PC-9 (cell line): ENCODE measurements around the gene RAB40B. TPM values are rescaled to one million over a fixed set of nuclear protein-coding genes. Genes with fewer than 3 reads are reported as not detected.

Source experiments
- BruUV-seq: library from RNA; stranded (reverse); fragments of 400-500 nt; replicated peaks from 2 replicates; lab custom pipeline; 2021; lab: Mats Ljungman, UMichigan
- CTCF ChIA-PET: fragments of 300-600 bp; sonication (Branson Sonifier 250); formaldehyde crosslinking; loops from one replicate; lab custom pipeline; 2022; ENCODE audit warnings: antibody characterized with exemption; lab: Charles Lee
- POLR2A ChIA-PET: fragments of 300-600 bp; sonication (Branson Sonifier 250); formaldehyde crosslinking; loops from one replicate; lab custom pipeline; 2022; ENCODE audit warnings: antibody characterized with exemption; ENCODE audit not compliant: unreplicated experiment; lab: Charles Lee
- DNase-seq, 2 experiments: peaks; one replicate each; pipeline versions ENCODE4 v3.0.0 to v3.0.0-alpha.2; 2015 to 2022; ENCODE audit warnings: mixed read lengths in 1 of 2
- H2AFZ ChIP-seq: fragments of 200-600 bp; sonication (generic); 2 replicates; pipeline ENCODE4 v1.8.1; 2017; ENCODE audit warnings: antibody characterized with exemption
- H3F3A ChIP-seq: fragments of 200-600 bp; sonication (generic); 2 replicates; pipeline ENCODE4 v1.8.1; 2017; ENCODE audit warnings: antibody characterized with exemption, mild to moderate bottlenecking, low read depth; ENCODE audit not compliant: insufficient read depth
- H3K27ac ChIP-seq: fragments of 200-600 bp; sonication (generic); 2 replicates; pipeline ENCODE4 v1.6.1; 2016; ENCODE audit warnings: mixed run types
- H3K27me3 ChIP-seq: fragments of 200-600 bp; sonication (generic); 2 replicates; pipeline ENCODE4 v1.6.1; 2016; ENCODE audit warnings: low read depth, mixed run types; ENCODE audit not compliant: insufficient read depth
- H3K36me3 ChIP-seq: fragments of 200-600 bp; sonication (generic); 2 replicates; pipeline ENCODE4 v1.6.1; 2016; ENCODE audit warnings: low read depth, mixed run types
- H3K4me1 ChIP-seq: fragments of 200-600 bp; sonication (generic); replicated peaks from 2 replicates; pipeline ENCODE4 v1.6.1; 2016; ENCODE audit warnings: mixed run types; ENCODE audit not compliant: insufficient read depth
- H3K4me2 ChIP-seq: fragments of 200-600 bp; sonication (generic); 2 replicates; pipeline ENCODE4 v1.6.1; 2017; ENCODE audit warnings: mixed run types
- H3K4me3 ChIP-seq: fragments of 200-600 bp; sonication (generic); 2 replicates; pipeline ENCODE4 v1.6.1; 2016; ENCODE audit warnings: mixed run types
- H3K79me2 ChIP-seq: fragments of 200-600 bp; sonication (generic); 2 replicates; pipeline ENCODE4 v1.6.1; 2017; ENCODE audit warnings: low read depth, mixed run types
- H3K9me2 ChIP-seq: fragments of 200-600 bp; sonication (generic); 2 replicates; pipeline ENCODE4 v1.8.1; 2017; ENCODE audit warnings: mild to moderate bottlenecking; ENCODE audit not compliant: insufficient read depth
- H3K9me3 ChIP-seq: fragments of 200-600 bp; sonication (generic); 2 replicates; pipeline ENCODE4 v1.8.1; 2016; ENCODE audit warnings: low read depth; ENCODE audit not compliant: insufficient read depth
- H4K20me1 ChIP-seq: fragments of 200-600 bp; sonication (generic); 2 replicates; pipeline ENCODE4 v1.8.1; 2017; ENCODE audit not compliant: insufficient read depth
- EZH2 ChIP-seq: fragments of 200-600 bp; sonication (generic); IDR thresholded peaks from 2 replicates; pipeline ENCODE4 v1.8.0; 2017; ENCODE audit warnings: antibody characterized with exemption, low read depth
- intact Hi-C: fragments of 100-400 bp; cut with micrococcal nuclease; formaldehyde crosslinking; loops from one replicate; pipeline ENCODE4 v1.10.0; 2022; ENCODE audit not compliant: unreplicated experiment
- total RNA-seq: library from RNA; stranded (reverse); gene quantifications from 2 replicates; pipeline ENCODE4 v1.2.3, GENCODE V29; 2021
- TF ChIP-seq, protein P1 (sequence below): fragments of 200-600 bp; sonication (generic); conservative IDR thresholded peaks from 2 replicates; pipeline ENCODE4 v1.6.1; 2017; ENCODE audit warnings: mixed run types, antibody characterized with exemption, mild to moderate bottlenecking, moderate library complexity

Gene RAB40B
- total RNA-seq, 1 experiment from 2014 or later: 7.9 TPM

- intact Hi-C loops: no loop called here
- H3K9me2 ChIP-seq: no peaks in the 10 kb centered on the region
- TF ChIP-seq, protein P1, sequence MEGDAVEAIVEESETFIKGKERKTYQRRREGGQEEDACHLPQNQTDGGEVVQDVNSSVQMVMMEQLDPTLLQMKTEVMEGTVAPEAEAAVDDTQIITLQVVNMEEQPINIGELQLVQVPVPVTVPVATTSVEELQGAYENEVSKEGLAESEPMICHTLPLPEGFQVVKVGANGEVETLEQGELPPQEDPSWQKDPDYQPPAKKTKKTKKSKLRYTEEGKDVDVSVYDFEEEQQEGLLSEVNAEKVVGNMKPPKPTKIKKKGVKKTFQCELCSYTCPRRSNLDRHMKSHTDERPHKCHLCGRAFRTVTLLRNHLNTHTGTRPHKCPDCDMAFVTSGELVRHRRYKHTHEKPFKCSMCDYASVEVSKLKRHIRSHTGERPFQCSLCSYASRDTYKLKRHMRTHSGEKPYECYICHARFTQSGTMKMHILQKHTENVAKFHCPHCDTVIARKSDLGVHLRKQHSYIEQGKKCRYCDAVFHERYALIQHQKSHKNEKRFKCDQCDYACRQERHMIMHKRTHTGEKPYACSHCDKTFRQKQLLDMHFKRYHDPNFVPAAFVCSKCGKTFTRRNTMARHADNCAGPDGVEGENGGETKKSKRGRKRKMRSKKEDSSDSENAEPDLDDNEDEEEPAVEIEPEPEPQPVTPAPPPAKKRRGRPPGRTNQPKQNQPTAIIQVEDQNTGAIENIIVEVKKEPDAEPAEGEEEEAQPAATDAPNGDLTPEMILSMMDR: no peak
- TF ChIP-seq EZH2: no peak
- no peaks in the 10 kb centered on the region for H3K4me1 ChIP-seq
- H3F3A ChIP-seq: no peaks in the 10 kb centered on the region
- BruUV-seq: no TSS peak
- ChIA-PET CTCF (no interaction called here), POLR2A (no interaction called here)
- no peaks in the 10 kb centered on the region for H3K79me2 ChIP-seq
- no peaks in the 10 kb centered on the region for H4K20me1 ChIP-seq
- no peak for DNase-seq
- H2AFZ ChIP-seq: no peak overlapping the region
- no peaks in the 10 kb centered on the region for H3K9me3 ChIP-seq
- no peaks in the 10 kb centered on the region for H3K36me3 ChIP-seq
- no peak overlapping the region for H3K4me3 ChIP-seq
- no peaks in the 10 kb centered on the region for H3K27me3 ChIP-seq
- no peak overlapping the region for H3K27ac ChIP-seq
- no peak overlapping the region for H3K4me2 ChIP-seq
These were observed 18.7 kb downstream of the RAB40B start for GRCh38 chr17:82679586-82680465.

DNA sequence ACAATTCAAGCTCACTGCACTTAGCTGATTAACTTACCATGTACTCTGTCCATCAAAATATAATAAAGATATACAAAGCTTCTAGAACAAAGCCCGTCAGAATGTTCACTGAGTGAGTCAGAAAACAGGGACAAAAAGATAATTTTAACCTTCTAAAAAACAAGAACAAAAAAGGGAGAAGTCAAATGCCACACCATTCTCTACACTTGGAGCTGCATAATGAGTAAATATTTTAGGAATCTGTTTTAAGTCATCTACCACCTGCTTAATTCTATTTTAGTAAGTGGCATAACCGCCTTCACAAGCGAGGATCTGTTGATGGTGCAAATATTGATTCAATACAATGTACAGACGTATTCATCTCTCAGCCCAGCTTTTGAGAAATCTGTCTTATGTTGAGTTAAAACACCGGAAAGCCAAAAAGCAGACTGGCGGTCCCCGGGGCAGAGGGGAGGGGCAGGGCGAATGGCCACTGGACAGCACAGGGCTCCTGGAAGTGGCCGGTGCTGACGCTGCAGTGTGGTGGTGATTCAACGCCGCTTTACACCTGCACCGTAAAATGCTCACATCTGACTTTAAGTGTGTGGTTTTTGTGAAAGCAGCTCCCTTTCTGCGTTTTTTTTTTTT lies 20.1 kb downstream of the RAB40B start:
- H3K36me3 ChIP-seq: no peaks in the 10 kb centered on the region
- no peak overlapping the region for H3K4me2 ChIP-seq
- ChIA-PET CTCF (interaction anchor here (0.6 kb wide), 1 partner anchor 31 kb away, joined by 7 read pairs; no protein-coding TSS in a partner anchor), POLR2A (no interaction called here)
- no peak for DNase-seq
- H2AFZ ChIP-seq: no peak overlapping the region
- no peak overlapping the region for H3K27ac ChIP-seq
- BruUV-seq: no TSS peak
- no peaks in the 10 kb centered on the region for H4K20me1 ChIP-seq
- no peaks in the 10 kb centered on the region for H3K9me2 ChIP-seq
- H3K4me3 ChIP-seq: no peak overlapping the region
- H3F3A ChIP-seq: no peaks in the 10 kb centered on the region
- no peaks in the 10 kb centered on the region for H3K79me2 ChIP-seq
- H3K4me1 ChIP-seq: no peaks in the 10 kb centered on the region
- no peaks in the 10 kb centered on the region for H3K27me3 ChIP-seq
- intact Hi-C loops: no loop called here
- H3K9me3 ChIP-seq: no peaks in the 10 kb centered on the region
- no peak for TF ChIP-seq EZH2
- TF ChIP-seq, protein P1: no peak

GRCh38 chr17:82677353-82677925 lies 21.1 kb downstream of the RAB40B start:
- H3K27ac ChIP-seq: no peak overlapping the region
- H3F3A ChIP-seq: no peaks in the 10 kb centered on the region
- intact Hi-C loops: no loop called here
- no peaks in the 10 kb centered on the region for H3K27me3 ChIP-seq
- TF ChIP-seq, protein P1: no peak
- TF ChIP-seq EZH2: no peak
- ChIA-PET POLR2A (no interaction called here), CTCF (interaction anchor here (0.6 kb wide), 1 partner anchor 37 kb away, joined by 12 read pairs; no protein-coding TSS in a partner anchor)
- BruUV-seq: no TSS peak
- no peaks in the 10 kb centered on the region for H3K4me1 ChIP-seq
- H3K9me2 ChIP-seq: no peaks in the 10 kb centered on the region
- H3K9me3 ChIP-seq: no peaks in the 10 kb centered on the region
- H2AFZ ChIP-seq: no peak overlapping the region
- no peaks in the 10 kb centered on the region for H3K36me3 ChIP-seq
- H3K4me2 ChIP-seq: no peak overlapping the region
- no peaks in the 10 kb centered on the region for H3K79me2 ChIP-seq
- no peak overlapping the region for H3K4me3 ChIP-seq
- H4K20me1 ChIP-seq: no peaks in the 10 kb centered on the region
- no peak for DNase-seq
